H7 (cell line): ENCODE measurements around the gene ALOX15. TPM values are rescaled to one million over a fixed set of nuclear protein-coding genes. Genes with fewer than 3 reads are reported as not detected.
"Not testable (repeated sequence)": the region's sequence is repeated elsewhere in the genome, so short reads cannot be mapped to it uniquely, and the experiment has no call there.

Experiments used
- DNase-seq: peaks from one replicate; pipeline ENCODE4 v3.0.0; 2012
- H3K27me3 ChIP-seq: 2 replicates; pipeline ENCODE4 v1.6.0; 2011; ENCODE audit warnings: mild to moderate bottlenecking, low read length; ENCODE audit not compliant: control insufficient read depth, insufficient read depth
- H3K36me3 ChIP-seq: replicated peaks from 2 replicates; pipeline ENCODE4 v1.5.1; 2011; ENCODE audit warnings: low read length; ENCODE audit not compliant: control insufficient read depth, insufficient read depth
- H3K4me3 ChIP-seq: 2 replicates; pipeline ENCODE4 v1.5.1; 2011; ENCODE audit warnings: low read depth, mild to moderate bottlenecking, control low read depth, low read length, moderate library complexity; ENCODE audit not compliant: insufficient read depth
- total RNA-seq: library from RNA; depleted of rRNA; stranded (reverse); fragments of >200 nt; shearing (Covaris generic); gene quantifications from 2 replicates; pipeline ENCODE4 v1.2.3, GENCODE V29; 2014

Gene ALOX15
- total RNA-seq, 1 experiment from 2014 or later: 0.10 TPM

- no peaks in the 10 kb centered on the region for H3K27me3 ChIP-seq
- H3K4me3 ChIP-seq: no peak overlapping the region
- DNase-seq: no peak
- peaks cover 6% of the 10 kb centered on the region for H3K36me3 ChIP-seq
Observed at GRCh38 chr17:4666296-4666695, 24.8 kb upstream of the ALOX15 start.

GRCh38 chr17:4665027-4665426, 23.5 kb upstream of the ALOX15 start:
- DNase-seq: no peak
- Histone ChIP-seq H3K4me3 (no peak overlapping the region), H3K36me3 (no peaks in the 10 kb centered on the region), H3K27me3 (no peaks in the 10 kb centered on the region)

GRCh38 chr17:4664230-4664629, 22.8 kb upstream of the ALOX15 start:
- Histone ChIP-seq H3K4me3 (no peak overlapping the region), H3K36me3 (no peaks in the 10 kb centered on the region)
- no peak for DNase-seq

GRCh38 chr17:4663711-4664110, 22.2 kb upstream of the ALOX15 start:
- no peaks in the 10 kb centered on the region for H3K36me3 ChIP-seq
- DNase-seq: no peak
- H3K27me3 ChIP-seq: no peaks in the 10 kb centered on the region
- H3K4me3 ChIP-seq: no peak overlapping the region

More at GRCh38 chr17:4664230-4664629, 22.8 kb upstream of the ALOX15 start:
- H3K27me3 ChIP-seq: no peaks in the 10 kb centered on the region

GRCh38 chr17:4658478-4659305, 17.2 kb upstream of the ALOX15 start:
- H3K4me3 ChIP-seq: no peak overlapping the region
- H3K36me3 ChIP-seq: no peaks in the 10 kb centered on the region
- DNase-seq: no peak
- no peaks in the 10 kb centered on the region for H3K27me3 ChIP-seq

DNA sequence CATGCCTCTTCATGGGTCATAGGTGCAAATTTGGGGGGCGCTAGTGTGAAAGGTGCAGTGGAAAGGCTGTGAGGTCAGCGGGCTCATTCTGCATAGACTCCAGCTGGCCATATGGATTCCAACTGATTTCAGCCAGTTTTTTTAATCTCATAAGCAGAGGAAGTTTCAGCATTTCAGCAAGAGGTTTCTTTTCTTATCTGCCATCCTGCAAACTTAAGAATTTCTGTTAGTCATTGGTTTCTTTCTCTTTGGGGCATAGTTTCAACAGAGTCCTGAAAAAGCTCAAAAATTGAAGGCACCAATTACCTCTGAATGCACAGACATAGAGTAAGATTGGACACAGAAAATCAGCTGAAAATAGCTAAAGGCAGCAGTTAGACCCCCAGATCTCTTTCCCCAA, 16.2 kb upstream of the ALOX15 start:
- no peak overlapping the region for H3K4me3 ChIP-seq
- H3K36me3 ChIP-seq: no peaks in the 10 kb centered on the region
- no peak for DNase-seq
- H3K27me3 ChIP-seq: no peaks in the 10 kb centered on the region

GRCh38 chr17:4655933-4656332, 14.5 kb upstream of the ALOX15 start:
- not testable (repeated sequence) for H3K4me3 ChIP-seq, H3K36me3 ChIP-seq, H3K27me3 ChIP-seq, DNase-seq

GRCh38 chr17:4652997-4653396, 11.5 kb upstream of the ALOX15 start:
- no peak overlapping the region for H3K4me3 ChIP-seq
- no peak for DNase-seq
- H3K27me3 ChIP-seq: no peaks in the 10 kb centered on the region
- no peaks in the 10 kb centered on the region for H3K36me3 ChIP-seq

DNA sequence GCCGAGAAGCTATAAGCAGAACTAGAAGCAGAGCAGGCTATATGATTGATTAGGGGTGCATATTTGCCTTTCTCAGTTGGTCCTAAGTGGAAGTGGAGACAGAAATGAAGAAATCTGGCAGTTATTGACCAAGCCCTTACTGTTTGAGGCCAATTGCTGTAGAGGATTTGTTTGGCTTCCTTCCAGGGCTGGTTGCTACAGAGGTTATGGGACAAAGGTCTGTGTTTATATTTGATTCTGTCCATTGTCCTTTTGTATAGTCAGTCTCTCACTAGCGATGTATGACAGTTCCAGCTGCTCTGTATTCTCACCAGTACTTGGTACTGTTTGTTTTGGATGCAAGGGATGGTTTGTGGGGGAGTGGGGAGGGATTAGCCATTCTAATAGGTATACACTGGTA, 7.3 kb upstream of the ALOX15 start:
- no peaks in the 10 kb centered on the region for H3K36me3 ChIP-seq
- H3K27me3 ChIP-seq: peaks cover 1% of the 10 kb centered on the region; the same call in 1 of the 2 replicates
- DNase-seq: no peak
- no peak overlapping the region for H3K4me3 ChIP-seq

DNA sequence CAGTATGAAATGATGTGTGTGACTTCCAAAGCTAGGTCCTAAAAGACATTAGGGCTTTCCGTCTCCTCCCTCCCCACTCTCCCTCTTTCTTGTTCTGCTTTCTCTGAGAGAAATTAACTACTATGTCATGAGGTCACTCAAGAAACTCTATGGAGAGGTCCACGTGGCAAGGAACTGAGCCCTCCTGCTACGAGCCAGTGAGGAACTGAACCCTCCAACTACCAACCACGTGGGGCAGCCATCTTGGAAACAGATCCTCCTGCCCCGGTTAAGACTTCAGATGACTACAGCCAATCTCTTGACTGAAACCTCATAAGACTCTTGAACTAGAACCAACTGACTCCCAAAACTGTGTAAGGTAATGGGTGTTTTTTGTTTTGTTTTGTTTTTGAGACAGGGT, 4.2 kb upstream of the ALOX15 start:
- H3K36me3 ChIP-seq: no peaks in the 10 kb centered on the region
- H3K4me3 ChIP-seq: no peak overlapping the region
- peaks cover 27% of the 10 kb centered on the region for H3K27me3 ChIP-seq
- no peak for DNase-seq

DNA sequence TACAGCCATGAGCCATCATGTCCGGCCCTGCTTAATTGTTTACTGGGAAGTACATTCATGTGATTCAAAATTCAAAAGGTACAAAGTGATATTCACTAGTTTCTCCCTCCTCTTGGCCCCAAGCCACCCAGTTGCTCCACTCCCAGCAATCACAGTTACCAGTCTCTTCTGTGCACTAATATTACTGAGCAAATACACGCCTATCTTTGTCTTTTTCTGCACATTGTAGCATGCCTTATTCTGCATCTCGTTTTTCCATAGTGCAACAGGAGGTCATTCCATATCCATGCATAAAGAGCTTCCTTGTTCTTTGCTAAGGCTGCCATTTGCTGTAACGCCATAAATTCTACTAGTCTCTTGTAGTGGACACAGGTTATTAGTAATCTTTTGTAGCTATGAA, 2.2 kb upstream of the ALOX15 start:
- Histone ChIP-seq H3K4me3 (no peak overlapping the region), H3K36me3 (no peaks in the 10 kb centered on the region), H3K27me3 (peaks cover 39% of the 10 kb centered on the region)
- DNase-seq: no peak

DNA sequence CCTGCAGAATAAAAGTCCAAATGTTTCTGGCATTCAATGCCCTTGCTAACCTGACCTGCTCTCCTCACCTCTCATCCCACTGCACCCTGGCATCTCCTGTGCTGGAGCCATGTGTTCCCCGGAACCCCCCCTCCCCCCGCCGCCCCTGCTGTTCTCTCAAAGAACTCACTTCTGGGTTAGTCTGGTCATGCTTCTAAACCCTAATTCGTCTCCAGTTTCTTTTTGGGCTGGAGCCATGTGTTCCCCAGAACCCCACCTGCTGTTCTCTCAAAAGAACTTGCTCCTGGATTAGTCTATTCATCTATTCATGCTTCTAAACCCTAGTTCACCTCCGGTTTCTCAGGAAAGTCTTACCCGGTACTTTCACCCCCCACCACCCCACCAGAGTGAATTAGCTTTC, 808 bp upstream of the ALOX15 start:
- peak; percentile 56 for DNase-seq
- H3K36me3 ChIP-seq: no peaks in the 10 kb centered on the region
- no peak overlapping the region for H3K4me3 ChIP-seq
- H3K27me3 ChIP-seq: peaks cover 44% of the 10 kb centered on the region

GRCh38 chr17:4640569-4641188, 799 bp downstream of the ALOX15 start:
- not testable (repeated sequence) for DNase-seq, H3K36me3 ChIP-seq
- peaks cover 53% of the 10 kb centered on the region for H3K27me3 ChIP-seq
- H3K4me3 ChIP-seq: peak overlapping the region; percentile 34

DNA sequence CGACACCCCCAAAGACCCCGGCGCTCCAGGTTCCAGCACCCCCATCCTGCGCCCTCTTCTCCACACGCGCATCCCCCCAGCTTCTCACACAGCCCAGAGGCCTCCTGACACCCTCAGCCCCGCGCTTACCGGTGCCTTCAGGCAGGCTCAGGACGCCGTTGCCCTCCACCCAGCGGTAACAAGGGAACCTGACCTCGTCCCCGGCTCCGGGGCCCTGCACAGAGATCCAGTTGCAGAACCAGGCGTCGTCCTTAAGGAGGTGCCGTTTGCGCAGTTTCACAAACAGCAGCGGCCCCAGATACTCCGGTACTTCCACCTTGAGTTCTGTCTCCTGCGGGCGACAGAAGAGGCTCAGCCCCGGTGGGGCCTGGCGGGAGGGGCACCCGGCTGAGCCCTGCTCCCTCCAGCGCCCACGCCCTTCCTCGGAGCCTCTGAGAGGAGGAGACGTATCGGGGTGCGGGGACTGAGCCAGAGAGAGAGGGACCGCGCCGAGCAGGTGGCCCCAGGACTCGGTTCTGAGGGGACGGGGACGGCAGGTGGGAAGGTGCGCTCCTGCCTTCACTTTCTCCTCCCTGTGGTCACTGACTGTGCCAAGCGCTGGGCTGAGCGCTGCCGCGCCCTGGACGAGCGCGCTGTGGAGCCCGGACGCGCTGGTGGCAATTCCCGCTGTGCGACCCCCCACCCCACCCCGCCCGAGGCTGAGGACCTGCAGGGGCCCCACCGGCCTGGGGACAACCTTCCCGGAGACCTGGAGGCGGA, 2.0 kb downstream of the ALOX15 start:
- H3K4me3 ChIP-seq: peak overlapping the region; percentile 25; the same call in 1 of the 2 replicates
- not testable (repeated sequence) for H3K36me3 ChIP-seq
- H3K27me3 ChIP-seq: peaks cover 54% of the 10 kb centered on the region
- peak; percentile 82 for DNase-seq

GRCh38 chr17:4638766-4639165, 2.7 kb downstream of the ALOX15 start:
- Histone ChIP-seq H3K27me3 (peaks cover 54% of the 10 kb centered on the region), H3K4me3 (peak overlapping the region; percentile 25; the same call in 1 of the 2 replicates)
- H3K36me3 ChIP-seq, DNase-seq: not testable (repeated sequence)
